Psoas muscle (tissue), 8 donors: ENCODE measurements around the gene MYO3B. TPM values are rescaled to one million over a fixed set of nuclear protein-coding genes. Genes with fewer than 3 reads are reported as not detected.

ENCODE experiments used
- ATAC-seq, 4 donors: fragments of 200-7000 bp; cut with Tn5 transposase; one replicate each; pipeline ENCODE4 v1.9.1; 2020; ENCODE audit warnings: moderate library complexity in 3 of 4, mild to moderate bottlenecking in 2 of 4
- DNase-seq, 2 donors: peaks; one replicate each; pipeline ENCODE4 v3.0.0-alpha.2; 2020
- H3K27ac ChIP-seq: fragments of 200-600 bp; one replicate; pipeline ENCODE4 v1.8.0; 2022
- H3K27me3 ChIP-seq, 3 donors: fragments of 200-600 bp in 1 of 3; one replicate each; pipeline versions ENCODE4 v1.6.1 to v1.8.0; 2013 to 2022; ENCODE audit warnings: low read length in 2 of 3, mild to moderate bottlenecking in 2 of 3, moderate library complexity in 1 of 3; ENCODE audit not compliant: insufficient read depth in 3 of 3
- H3K36me3 ChIP-seq, 2 donors: fragments of 200-600 bp in 1 of 2; one replicate each; pipeline versions ENCODE4 v1.6.1 to v1.8.0; 2013 to 2022; ENCODE audit warnings: low read depth in 1 of 2, mild to moderate bottlenecking in 1 of 2, moderate library complexity in 1 of 2; ENCODE audit not compliant: insufficient read depth in 1 of 2
- H3K4me1 ChIP-seq: fragments of 200-600 bp; one replicate; pipeline ENCODE4 v1.8.0; 2022
- H3K4me3 ChIP-seq: fragments of 200-600 bp; one replicate; pipeline ENCODE4 v1.8.0; 2022; ENCODE audit warnings: mild to moderate bottlenecking
- H3K9me3 ChIP-seq: fragments of 200-600 bp; one replicate; pipeline ENCODE4 v1.8.0; 2022
- CTCF ChIP-seq: fragments of 200-600 bp; IDR thresholded peaks from one replicate; pipeline ENCODE4 v1.8.0; 2022; ENCODE audit warnings: antibody characterized with exemption
- WGBS, 3 donors: extraction: QIAGEN DNeasy Blood & Tissue Kit; methylation state at CpG; one replicate each; pipeline versions ENCODE4 v1.1.6 to v1.1.7; 2013; 5-methylcytosine and 5-hydroxymethylcytosine counted together
- intact Hi-C, 2 donors: fragments of 100-400 bp; cut with DNase I; formaldehyde crosslinking; loops; one replicate each; pipeline versions ENCODE4 v1.11.0 to v1.14.2; 2022
- polyA plus RNA-seq, 3 donors: library from polyadenylated mRNA; stranded (reverse); fragments of 200-250 nt; gene quantifications; one replicate each; pipeline ENCODE4 v1.2.3, GENCODE V29; 2013
- total RNA-seq, 4 donors: library from RNA; stranded (reverse); fragmentation: NEBNext Ultra II Directional in 2 of 4; extraction: Animal tissue kit (Norgen Biotek cat#: 25700) in 2 of 4; gene quantifications; one replicate each; pipeline versions ENCODE4 v1.2.1 to v1.2.4, GENCODE V29; 2021 to 2023
- donor health status: healthy with polysubstance abuse.
- donor health status: DM: no; HTN: no; CAD: no; lungs with moderate emphysema.
- donor health status: Bipolar disorder and iron deficiency.
- donor health status: healthy.
- donor health status: DM: yes; HTN: yes; CAD: no.
- donor health status: DM: no; HTN: no; CAD: no.
- donor health status: DM: no; HTN: no; CAD: no.
- donor health status: DM: yes; HTN: yes; CAD: no.

MYO3B gene
- total and polyA plus RNA-seq, 7 donors = 0.04 to 0.32 TPM; not detected in 5

GRCh38 chr2:170361090-170361936, 183.4 kb downstream of the MYO3B start:
- H3K27ac ChIP-seq = no peak overlapping the region
- peak; percentile 62 for TF ChIP-seq CTCF
- H3K4me3 ChIP-seq = no peak overlapping the region
- ATAC-seq (peak; percentile 53 to 75 (median 64)), DNase-seq (no peak)
- peaks cover 0 to 28% (median 0%) of the 10 kb centered on the region in 3 donors for H3K27me3 ChIP-seq
- 21 to 26% (median 23%) methylated on average over 5 of the region's 5 CpGs for WGBS, 3 donors
- intact Hi-C loops = no loop called here
- no peaks in the 10 kb centered on the region for H3K36me3 ChIP-seq
- H3K9me3 ChIP-seq = no peaks in the 10 kb centered on the region
- no peaks in the 10 kb centered on the region for H3K4me1 ChIP-seq

- no peaks in the 10 kb centered on the region for H3K36me3 ChIP-seq
- H3K27ac ChIP-seq = no peak overlapping the region
- TF ChIP-seq CTCF = no peak
- H3K4me1 ChIP-seq = no peaks in the 10 kb centered on the region
- WGBS, 3 donors = 80 to 88% (median 81%) methylated on average over 3 of the region's 3 CpGs
- DNase-seq = no peak
- intact Hi-C loops = no loop called here
- no peaks in the 10 kb centered on the region for H3K9me3 ChIP-seq
- peaks cover 0 to 36% (median 0%) of the 10 kb centered on the region in 3 donors for H3K27me3 ChIP-seq
- H3K4me3 ChIP-seq = no peak overlapping the region
- ATAC-seq = no peak
Measured at GRCh38 chr2:170362313-170362870, 184.4 kb downstream of the MYO3B start.

DNA sequence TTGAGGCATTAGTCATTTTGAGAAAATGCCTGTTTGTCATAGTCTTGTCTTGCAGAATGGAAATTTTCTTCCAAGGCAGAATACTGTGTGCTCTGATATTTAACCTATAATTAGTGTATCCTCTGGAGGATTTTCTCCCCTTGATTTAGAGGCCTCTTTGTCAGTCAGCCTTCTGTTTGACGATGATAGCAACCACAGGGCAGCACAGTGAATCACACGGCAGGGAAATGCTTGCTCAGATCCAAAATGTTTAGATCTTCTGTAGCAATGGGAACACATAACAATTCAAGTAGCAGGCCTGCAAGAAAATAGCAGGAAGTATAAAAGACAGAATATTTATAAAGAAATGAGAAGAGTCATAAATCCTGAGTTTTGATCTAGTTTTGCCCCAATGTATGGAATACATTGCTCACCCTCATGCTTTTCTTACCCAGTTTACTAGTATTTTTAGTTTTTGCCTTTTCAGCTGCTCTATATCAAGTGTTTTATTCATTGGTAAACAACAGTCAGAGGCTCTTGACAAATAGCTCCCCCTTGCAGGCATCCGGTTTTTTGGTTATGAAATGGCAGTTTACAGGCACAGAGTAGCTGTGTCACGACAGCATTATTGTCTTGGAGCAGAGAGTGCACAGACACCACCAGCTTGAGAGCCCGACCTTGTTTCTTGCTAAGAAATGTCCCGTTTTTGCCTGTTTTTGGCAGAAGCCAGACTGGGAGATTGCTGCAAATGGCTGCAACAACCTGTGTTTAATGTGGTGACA, 185.1 kb downstream of the MYO3B start:
- ATAC-seq (no peak), DNase-seq (no peak)
- H3K9me3 ChIP-seq = no peaks in the 10 kb centered on the region
- peaks cover 0 to 41% (median 0%) of the 10 kb centered on the region in 3 donors for H3K27me3 ChIP-seq
- no peaks in the 10 kb centered on the region for H3K4me1 ChIP-seq
- H3K36me3 ChIP-seq = no peaks in the 10 kb centered on the region
- TF ChIP-seq CTCF = no peak
- 61 to 69% (median 64%) methylated on average over 6 of the region's 6 CpGs for WGBS, 3 donors
- intact Hi-C loops = no loop called here
- H3K27ac ChIP-seq = no peak overlapping the region
- H3K4me3 ChIP-seq = no peak overlapping the region

- no peak for ATAC-seq
- no peak overlapping the region for H3K27ac ChIP-seq
- no peaks in the 10 kb centered on the region for H3K4me1 ChIP-seq
- no peak for TF ChIP-seq CTCF
- H3K4me3 ChIP-seq = no peak overlapping the region
- no peaks in the 10 kb centered on the region for H3K9me3 ChIP-seq
- DNase-seq = no peak
- no peaks in the 10 kb centered on the region for H3K36me3 ChIP-seq
- WGBS, 3 donors = 59 to 72% (median 67%) methylated on average over 6 of the region's 6 CpGs
- peaks cover 0 to 48% (median 4%) of the 10 kb centered on the region in 3 donors for H3K27me3 ChIP-seq
- intact Hi-C loops = no loop called here
Measured at GRCh38 chr2:170365003-170365402, 187.1 kb downstream of the MYO3B start.
